ENCODE results near the gene FNDC3A. TPM values are rescaled to one million over a fixed set of nuclear protein-coding genes. Genes with fewer than 3 reads are reported as not detected.
A peak's percentile ranks its signal among the peaks of the same experiment; 100 is the strongest.

FNDC3A gene
- total and polyA plus RNA-seq, 9 of the 15 experiments (the other 6 are each of a cell fraction or from before 2014, with no cell fraction given), result 4.1 to 22.0 (median 13.5) TPM

DNA sequence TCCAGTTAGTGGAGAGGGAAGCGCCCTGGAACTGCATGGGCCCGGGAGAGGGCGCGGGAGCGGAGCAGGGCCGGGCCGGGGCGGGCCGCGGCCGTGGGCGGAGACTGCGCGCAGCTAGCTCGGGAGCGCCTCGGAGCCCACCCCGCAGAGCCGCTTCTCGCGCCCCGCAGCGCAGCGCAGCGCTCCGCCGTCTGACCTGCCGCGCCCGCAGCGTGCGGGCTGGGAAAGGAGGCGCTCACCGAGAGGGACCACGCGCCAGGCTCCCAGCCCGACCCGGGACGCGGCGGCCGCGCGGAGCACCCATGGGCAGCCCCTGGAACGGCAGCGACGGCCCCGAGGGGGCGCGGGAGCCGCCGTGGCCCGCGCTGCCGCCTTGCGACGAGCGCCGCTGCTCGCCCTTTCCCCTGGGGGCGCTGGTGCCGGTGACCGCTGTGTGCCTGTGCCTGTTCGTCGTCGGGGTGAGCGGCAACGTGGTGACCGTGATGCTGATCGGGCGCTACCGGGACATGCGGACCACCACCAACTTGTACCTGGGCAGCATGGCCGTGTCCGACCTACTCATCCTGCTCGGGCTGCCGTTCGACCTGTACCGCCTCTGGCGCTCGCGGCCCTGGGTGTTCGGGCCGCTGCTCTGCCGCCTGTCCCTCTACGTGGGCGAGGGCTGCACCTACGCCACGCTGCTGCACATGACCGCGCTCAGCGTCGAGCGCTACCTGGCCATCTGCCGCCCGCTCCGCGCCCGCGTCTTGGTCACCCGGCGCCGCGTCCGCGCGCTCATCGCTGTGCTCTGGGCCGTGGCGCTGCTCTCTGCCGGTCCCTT is 244.5 kb downstream of the FNDC3A start, which contains the start of gene MLNR (continued):
- TF ChIP-seq, protein P1, sequence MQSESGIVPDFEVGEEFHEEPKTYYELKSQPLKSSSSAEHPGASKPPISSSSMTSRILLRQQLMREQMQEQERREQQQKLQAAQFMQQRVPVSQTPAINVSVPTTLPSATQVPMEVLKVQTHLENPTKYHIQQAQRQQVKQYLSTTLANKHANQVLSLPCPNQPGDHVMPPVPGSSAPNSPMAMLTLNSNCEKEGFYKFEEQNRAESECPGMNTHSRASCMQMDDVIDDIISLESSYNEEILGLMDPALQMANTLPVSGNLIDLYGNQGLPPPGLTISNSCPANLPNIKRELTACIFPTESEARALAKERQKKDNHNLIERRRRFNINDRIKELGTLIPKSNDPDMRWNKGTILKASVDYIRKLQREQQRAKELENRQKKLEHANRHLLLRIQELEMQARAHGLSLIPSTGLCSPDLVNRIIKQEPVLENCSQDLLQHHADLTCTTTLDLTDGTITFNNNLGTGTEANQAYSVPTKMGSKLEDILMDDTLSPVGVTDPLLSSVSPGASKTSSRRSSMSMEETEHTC (IDR thresholded peaks at IDR 0.05), result no peak
- TF ChIP-seq MAFG (tag; conservative IDR thresholded peaks at IDR 0.05), result no peak
- TF ChIP-seq, protein P2, sequence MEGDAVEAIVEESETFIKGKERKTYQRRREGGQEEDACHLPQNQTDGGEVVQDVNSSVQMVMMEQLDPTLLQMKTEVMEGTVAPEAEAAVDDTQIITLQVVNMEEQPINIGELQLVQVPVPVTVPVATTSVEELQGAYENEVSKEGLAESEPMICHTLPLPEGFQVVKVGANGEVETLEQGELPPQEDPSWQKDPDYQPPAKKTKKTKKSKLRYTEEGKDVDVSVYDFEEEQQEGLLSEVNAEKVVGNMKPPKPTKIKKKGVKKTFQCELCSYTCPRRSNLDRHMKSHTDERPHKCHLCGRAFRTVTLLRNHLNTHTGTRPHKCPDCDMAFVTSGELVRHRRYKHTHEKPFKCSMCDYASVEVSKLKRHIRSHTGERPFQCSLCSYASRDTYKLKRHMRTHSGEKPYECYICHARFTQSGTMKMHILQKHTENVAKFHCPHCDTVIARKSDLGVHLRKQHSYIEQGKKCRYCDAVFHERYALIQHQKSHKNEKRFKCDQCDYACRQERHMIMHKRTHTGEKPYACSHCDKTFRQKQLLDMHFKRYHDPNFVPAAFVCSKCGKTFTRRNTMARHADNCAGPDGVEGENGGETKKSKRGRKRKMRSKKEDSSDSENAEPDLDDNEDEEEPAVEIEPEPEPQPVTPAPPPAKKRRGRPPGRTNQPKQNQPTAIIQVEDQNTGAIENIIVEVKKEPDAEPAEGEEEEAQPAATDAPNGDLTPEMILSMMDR (IDR thresholded peaks at IDR 0.05 in 2 of 3, conservative IDR thresholded peaks at IDR 0.05 in 1 of 3; ENCODE audit: insufficient read depth in 2 of 3, low read depth in 1 of 3, low read length in 3 of 3), result peak in 1 of 3 experiments; percentile 54; a peak in 2 of 6 replicates
- no peak for TF ChIP-seq BMI1 (IDR thresholded peaks at IDR 0.05; ENCODE audit: low read length)
- no peak for TF ChIP-seq ZNF589 (CRISPR knock-in tag; IDR thresholded peaks at IDR 0.05; ENCODE audit: low read depth)
- TF ChIP-seq PURB (CRISPR knock-in tag; IDR thresholded peaks at IDR 0.05; ENCODE audit: low read depth), result no peak
- TF ChIP-seq TFAM (CRISPR knock-in tag; conservative IDR thresholded peaks at IDR 0.05), result no peak
- TF ChIP-seq, protein P3, sequence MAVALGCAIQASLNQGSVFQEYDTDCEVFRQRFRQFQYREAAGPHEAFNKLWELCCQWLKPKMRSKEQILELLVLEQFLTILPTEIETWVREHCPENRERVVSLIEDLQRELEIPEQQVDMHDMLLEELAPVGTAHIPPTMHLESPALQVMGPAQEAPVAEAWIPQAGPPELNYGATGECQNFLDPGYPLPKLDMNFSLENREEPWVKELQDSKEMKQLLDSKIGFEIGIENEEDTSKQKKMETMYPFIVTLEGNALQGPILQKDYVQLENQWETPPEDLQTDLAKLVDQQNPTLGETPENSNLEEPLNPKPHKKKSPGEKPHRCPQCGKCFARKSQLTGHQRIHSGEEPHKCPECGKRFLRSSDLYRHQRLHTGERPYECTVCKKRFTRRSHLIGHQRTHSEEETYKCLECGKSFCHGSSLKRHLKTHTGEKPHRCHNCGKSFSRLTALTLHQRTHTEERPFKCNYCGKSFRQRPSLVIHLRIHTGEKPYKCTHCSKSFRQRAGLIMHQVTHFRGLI (CRISPR knock-in tag; IDR thresholded peaks at IDR 0.05), result no peak
- TF ChIP-seq TBP (optimal IDR thresholded peaks at IDR 0.05; ENCODE audit: low read depth, low read length), result no peak
- TF ChIP-seq ZEB2 (IDR thresholded peaks at IDR 0.05), result no peak
- no peak for TF ChIP-seq MAFK (IDR thresholded peaks at IDR 0.05; ENCODE audit: low read length)
- TF ChIP-seq, protein P4, sequence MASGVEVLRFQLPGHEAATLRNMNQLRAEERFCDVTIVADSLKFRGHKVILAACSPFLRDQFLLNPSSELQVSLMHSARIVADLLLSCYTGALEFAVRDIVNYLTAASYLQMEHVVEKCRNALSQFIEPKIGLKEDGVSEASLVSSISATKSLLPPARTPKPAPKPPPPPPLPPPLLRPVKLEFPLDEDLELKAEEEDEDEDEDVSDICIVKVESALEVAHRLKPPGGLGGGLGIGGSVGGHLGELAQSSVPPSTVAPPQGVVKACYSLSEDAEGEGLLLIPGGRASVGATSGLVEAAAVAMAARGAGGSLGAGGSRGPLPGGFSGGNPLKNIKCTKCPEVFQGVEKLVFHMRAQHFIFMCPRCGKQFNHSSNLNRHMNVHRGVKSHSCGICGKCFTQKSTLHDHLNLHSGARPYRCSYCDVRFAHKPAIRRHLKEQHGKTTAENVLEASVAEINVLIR (CRISPR knock-in tag; IDR thresholded peaks at IDR 0.05), result no peak
- TF ChIP-seq RCOR1 (IDR thresholded peaks at IDR 0.05; ENCODE audit: borderline replicate concordance in 1 of 2, low read depth in 2 of 2, low read length in 2 of 2), result no peak
- no peak for TF ChIP-seq XRCC3 (IDR thresholded peaks at IDR 0.05)
- TF ChIP-seq KHSRP (IDR thresholded peaks at IDR 0.05), result no peak
- TF ChIP-seq ZNF3 (CRISPR knock-in tag; IDR thresholded peaks at IDR 0.05), result no peak
